ENCODE results near the gene MVB12B. TPM values are rescaled to one million over a fixed set of nuclear protein-coding genes. Genes with fewer than 3 reads are reported as not detected.
A peak's percentile ranks its signal among the peaks of the same experiment; 100 is the strongest.

The MVB12B gene
- total and polyA plus RNA-seq, 2 of the 13 experiments (the other 11 are each of a cell fraction or from before 2014, with no cell fraction given) = 12.1 to 30.1 TPM

DNA sequence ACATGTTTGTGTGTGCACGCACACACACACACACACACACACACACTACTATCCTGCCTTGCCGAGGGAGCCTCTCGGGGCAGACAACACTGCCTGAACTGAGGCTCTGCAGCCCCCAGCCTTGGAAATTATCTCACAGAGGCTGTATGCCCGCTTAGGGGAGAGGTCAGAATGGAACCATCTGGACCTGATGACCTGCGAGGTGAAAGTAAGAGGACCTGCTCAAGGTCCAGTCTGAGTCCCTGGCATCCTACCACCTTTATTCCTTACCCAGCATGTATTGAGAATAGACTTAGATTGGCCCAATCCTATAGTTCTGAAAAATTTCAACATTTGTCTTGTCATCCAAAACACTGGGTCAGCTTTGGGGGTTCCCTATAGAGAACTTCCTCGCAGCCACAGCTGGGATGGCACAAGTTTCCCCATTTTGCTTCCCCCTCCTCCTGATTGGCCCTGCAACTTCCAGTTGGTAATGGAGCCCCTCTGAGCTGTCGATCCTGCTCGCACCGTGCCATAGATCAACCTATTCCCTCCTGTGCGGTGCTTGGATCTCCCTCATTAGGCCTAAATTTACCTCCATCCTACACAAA is 10.2 kb downstream of the MVB12B start:
- Histone ChIP-seq H3K4me3 (replicated peaks in 1 of 3; ENCODE audit: insufficient read depth in 1 of 3, low read depth in 2 of 3, low read length in 3 of 3) (peak overlapping the region; percentile 64 to 82 (median 78); a peak in 5 of 6 replicates), H3K36me3 (replicated peaks in 1 of 2; ENCODE audit: control insufficient read depth in 1 of 2, insufficient read depth in 2 of 2, low read length in 2 of 2) (peaks cover 7 to 21% of the 10 kb centered on the region in 2 experiments), H3K27me3 (ENCODE audit: control insufficient read depth in 1 of 2, insufficient read depth in 2 of 2, low read length in 2 of 2) (no peaks in the 10 kb centered on the region; a peak in 1 of 5 replicates), H3K4me1 (ENCODE audit: insufficient read depth, low read length) (peaks cover 91% of the 10 kb centered on the region), H3K9ac (ENCODE audit: insufficient read depth, low read depth, low read length) (peak overlapping the region; percentile 79), H3K4me2 (ENCODE audit: low read depth, low read length) (peak overlapping the region; percentile 95), H3K27ac (ENCODE audit: extremely low read length, insufficient read depth, low read length) (peak overlapping the region; percentile 85), H4K20me1 (ENCODE audit: insufficient read depth, low read length) (no peaks in the 10 kb centered on the region), H3K79me2 (ENCODE audit: insufficient read depth, low read length) (peaks cover 71% of the 10 kb centered on the region), H3K9me3 (ENCODE audit: low read length) (no peaks in the 10 kb centered on the region), H2AFZ (ENCODE audit: low read length) (no peak overlapping the region)
- no TSS peak for BruUV-seq (replicated peaks)
- intact Hi-C loops (cut with micrococcal nuclease; ENCODE audit: unreplicated experiment) = no loop called here
- FAIRE-seq (peak; percentile 18), ATAC-seq (no peak), DNase-seq (ENCODE audit: low spot score) (no peak)
- ChIA-PET CTCF (ENCODE audit: low intra/inter-chr PET ratio, low total read pairs) (no interaction called here), POLR2A (interaction anchor here (0.8 to 5.0 kb wide), 4 partner anchors 10 to 38 kb away, joined by 3 to 101 read pairs (median 31); partner anchors contain the start of gene MVB12B)
- WGBS (ENCODE audit: low lambda C conversion rate) = 69% methylated on average over 9 of the region's 10 CpGs
- in situ Hi-C loops (cut with HindIII; ENCODE audit: extremely low pct_ligation_motif_present, low pct_unique_long_range_greater_than_20kb) = loop anchor here (5.0 kb wide), 1 partner anchor 35 kb away; no protein-coding TSS in a partner anchor
- TF ChIP-seq HNF4G (IDR thresholded peaks at IDR 0.05; ENCODE audit: borderline replicate concordance, low read depth, low read length) (0 out of 2 replicates have a peak, but pooled peaks have one; percentile 5), HNF4G (CRISPR knock-in tag; IDR thresholded peaks at IDR 0.05; ENCODE audit: borderline replicate concordance, low read depth) (no peak), HNF4A (CRISPR knock-in tag; IDR thresholded peaks at IDR 0.05) (peak; percentile 53), NAIF1 (CRISPR knock-in tag; IDR thresholded peaks at IDR 0.05; ENCODE audit: borderline replicate concordance) (no peak), ZBTB38 (CRISPR knock-in tag; IDR thresholded peaks at IDR 0.05) (0 out of 2 replicates have a peak, but pooled peaks have one; percentile 41), TCF7L2 (IDR thresholded peaks at IDR 0.05; ENCODE audit: low read depth, low read length) (no peak), GZF1 (CRISPR knock-in tag; IDR thresholded peaks at IDR 0.05) (no peak)
- TF ChIP-seq, protein P1, sequence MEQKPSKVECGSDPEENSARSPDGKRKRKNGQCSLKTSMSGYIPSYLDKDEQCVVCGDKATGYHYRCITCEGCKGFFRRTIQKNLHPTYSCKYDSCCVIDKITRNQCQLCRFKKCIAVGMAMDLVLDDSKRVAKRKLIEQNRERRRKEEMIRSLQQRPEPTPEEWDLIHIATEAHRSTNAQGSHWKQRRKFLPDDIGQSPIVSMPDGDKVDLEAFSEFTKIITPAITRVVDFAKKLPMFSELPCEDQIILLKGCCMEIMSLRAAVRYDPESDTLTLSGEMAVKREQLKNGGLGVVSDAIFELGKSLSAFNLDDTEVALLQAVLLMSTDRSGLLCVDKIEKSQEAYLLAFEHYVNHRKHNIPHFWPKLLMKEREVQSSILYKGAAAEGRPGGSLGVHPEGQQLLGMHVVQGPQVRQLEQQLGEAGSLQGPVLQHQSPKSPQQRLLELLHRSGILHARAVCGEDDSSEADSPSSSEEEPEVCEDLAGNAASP (CRISPR knock-in tag; IDR thresholded peaks at IDR 0.05; ENCODE audit: borderline replicate concordance) = no peak
- TF ChIP-seq, protein P2, sequence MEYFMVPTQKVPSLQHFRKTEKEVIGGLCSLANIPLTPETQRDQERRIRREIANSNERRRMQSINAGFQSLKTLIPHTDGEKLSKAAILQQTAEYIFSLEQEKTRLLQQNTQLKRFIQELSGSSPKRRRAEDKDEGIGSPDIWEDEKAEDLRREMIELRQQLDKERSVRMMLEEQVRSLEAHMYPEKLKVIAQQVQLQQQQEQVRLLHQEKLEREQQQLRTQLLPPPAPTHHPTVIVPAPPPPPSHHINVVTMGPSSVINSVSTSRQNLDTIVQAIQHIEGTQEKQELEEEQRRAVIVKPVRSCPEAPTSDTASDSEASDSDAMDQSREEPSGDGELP (IDR thresholded peaks at IDR 0.05; ENCODE audit: borderline replicate concordance, low read depth) = no peak
- TF ChIP-seq, protein P3, sequence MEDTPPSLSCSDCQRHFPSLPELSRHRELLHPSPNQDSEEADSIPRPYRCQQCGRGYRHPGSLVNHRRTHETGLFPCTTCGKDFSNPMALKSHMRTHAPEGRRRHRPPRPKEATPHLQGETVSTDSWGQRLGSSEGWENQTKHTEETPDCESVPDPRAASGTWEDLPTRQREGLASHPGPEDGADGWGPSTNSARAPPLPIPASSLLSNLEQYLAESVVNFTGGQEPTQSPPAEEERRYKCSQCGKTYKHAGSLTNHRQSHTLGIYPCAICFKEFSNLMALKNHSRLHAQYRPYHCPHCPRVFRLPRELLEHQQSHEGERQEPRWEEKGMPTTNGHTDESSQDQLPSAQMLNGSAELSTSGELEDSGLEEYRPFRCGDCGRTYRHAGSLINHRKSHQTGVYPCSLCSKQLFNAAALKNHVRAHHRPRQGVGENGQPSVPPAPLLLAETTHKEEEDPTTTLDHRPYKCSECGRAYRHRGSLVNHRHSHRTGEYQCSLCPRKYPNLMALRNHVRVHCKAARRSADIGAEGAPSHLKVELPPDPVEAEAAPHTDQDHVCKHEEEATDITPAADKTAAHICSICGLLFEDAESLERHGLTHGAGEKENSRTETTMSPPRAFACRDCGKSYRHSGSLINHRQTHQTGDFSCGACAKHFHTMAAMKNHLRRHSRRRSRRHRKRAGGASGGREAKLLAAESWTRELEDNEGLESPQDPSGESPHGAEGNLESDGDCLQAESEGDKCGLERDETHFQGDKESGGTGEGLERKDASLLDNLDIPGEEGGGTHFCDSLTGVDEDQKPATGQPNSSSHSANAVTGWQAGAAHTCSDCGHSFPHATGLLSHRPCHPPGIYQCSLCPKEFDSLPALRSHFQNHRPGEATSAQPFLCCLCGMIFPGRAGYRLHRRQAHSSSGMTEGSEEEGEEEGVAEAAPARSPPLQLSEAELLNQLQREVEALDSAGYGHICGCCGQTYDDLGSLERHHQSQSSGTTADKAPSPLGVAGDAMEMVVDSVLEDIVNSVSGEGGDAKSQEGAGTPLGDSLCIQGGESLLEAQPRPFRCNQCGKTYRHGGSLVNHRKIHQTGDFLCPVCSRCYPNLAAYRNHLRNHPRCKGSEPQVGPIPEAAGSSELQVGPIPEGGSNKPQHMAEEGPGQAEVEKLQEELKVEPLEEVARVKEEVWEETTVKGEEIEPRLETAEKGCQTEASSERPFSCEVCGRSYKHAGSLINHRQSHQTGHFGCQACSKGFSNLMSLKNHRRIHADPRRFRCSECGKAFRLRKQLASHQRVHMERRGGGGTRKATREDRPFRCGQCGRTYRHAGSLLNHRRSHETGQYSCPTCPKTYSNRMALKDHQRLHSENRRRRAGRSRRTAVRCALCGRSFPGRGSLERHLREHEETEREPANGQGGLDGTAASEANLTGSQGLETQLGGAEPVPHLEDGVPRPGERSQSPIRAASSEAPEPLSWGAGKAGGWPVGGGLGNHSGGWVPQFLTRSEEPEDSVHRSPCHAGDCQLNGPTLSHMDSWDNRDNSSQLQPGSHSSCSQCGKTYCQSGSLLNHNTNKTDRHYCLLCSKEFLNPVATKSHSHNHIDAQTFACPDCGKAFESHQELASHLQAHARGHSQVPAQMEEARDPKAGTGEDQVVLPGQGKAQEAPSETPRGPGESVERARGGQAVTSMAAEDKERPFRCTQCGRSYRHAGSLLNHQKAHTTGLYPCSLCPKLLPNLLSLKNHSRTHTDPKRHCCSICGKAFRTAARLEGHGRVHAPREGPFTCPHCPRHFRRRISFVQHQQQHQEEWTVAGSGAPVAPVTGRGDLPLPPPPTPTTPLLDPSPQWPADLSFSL (CRISPR knock-in tag; IDR thresholded peaks at IDR 0.05) = peak; percentile 11; the same call in 1 of the 2 replicates
- TF ChIP-seq, protein P4, sequence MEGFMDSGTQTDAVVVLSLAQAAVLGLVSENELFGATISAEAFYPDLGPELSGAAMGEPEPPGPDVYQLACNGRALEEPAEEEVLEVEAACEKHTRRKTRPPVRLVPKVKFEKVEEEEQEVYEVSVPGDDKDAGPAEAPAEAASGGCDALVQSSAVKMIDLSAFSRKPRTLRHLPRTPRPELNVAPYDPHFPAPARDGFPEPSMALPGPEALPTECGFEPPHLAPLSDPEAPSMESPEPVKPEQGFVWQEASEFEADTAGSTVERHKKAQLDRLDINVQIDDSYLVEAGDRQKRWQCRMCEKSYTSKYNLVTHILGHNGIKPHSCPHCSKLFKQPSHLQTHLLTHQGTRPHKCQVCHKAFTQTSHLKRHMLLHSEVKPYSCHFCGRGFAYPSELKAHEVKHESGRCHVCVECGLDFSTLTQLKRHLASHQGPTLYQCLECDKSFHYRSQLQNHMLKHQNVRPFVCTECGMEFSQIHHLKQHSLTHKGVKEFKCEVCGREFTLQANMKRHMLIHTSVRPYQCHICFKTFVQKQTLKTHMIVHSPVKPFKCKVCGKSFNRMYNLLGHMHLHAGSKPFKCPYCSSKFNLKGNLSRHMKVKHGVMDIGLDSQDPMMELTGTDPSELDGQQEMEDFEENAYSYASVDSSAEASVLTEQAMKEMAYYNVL (CRISPR knock-in tag; IDR thresholded peaks at IDR 0.05; ENCODE audit: borderline replicate concordance) = 0 out of 2 replicates have a peak, but pooled peaks have one; percentile 36
